Hepatocyte (in vitro differentiated cells): ENCODE results near the gene RPP25L. TPM values are rescaled to one million over a fixed set of nuclear protein-coding genes. Genes with fewer than 3 reads are reported as not detected.

Experiments used
- DNase-seq: peaks from one replicate; pipeline ENCODE4 v3.0.0-alpha.2; 2016; ENCODE audit warnings: low spot score
- H2AFZ ChIP-seq: fragments of 200-600 bp; sonication (generic); 2 replicates; pipeline ENCODE4 v1.6.0; 2016; ENCODE audit warnings: antibody characterized with exemption, mild to moderate bottlenecking
- H3K27ac ChIP-seq: fragments of 200-600 bp; sonication (generic); 2 replicates; pipeline ENCODE4 v1.5.1; 2016; ENCODE audit warnings: mild to moderate bottlenecking
- H3K27me3 ChIP-seq: fragments of 200-600 bp; sonication (generic); 2 replicates; pipeline ENCODE4 v1.6.1; 2016
- H3K36me3 ChIP-seq: fragments of 200-600 bp; sonication (generic); replicated peaks from 2 replicates; pipeline ENCODE4 v1.5.1; 2016; ENCODE audit warnings: low read depth; ENCODE audit not compliant: insufficient read depth
- H3K4me1 ChIP-seq: fragments of 200-600 bp; sonication (generic); 2 replicates; pipeline ENCODE4 v1.5.1; 2016; ENCODE audit warnings: mild to moderate bottlenecking, moderate library complexity; ENCODE audit not compliant: insufficient read depth
- H3K4me2 ChIP-seq: fragments of 200-600 bp; sonication (generic); 2 replicates; pipeline ENCODE4 v1.6.0; 2016
- H3K4me3 ChIP-seq: fragments of 200-600 bp; sonication (generic); 2 replicates; pipeline ENCODE4 v1.5.1; 2016; ENCODE audit warnings: mild to moderate bottlenecking
- H3K79me2 ChIP-seq: fragments of 200-600 bp; sonication (generic); 2 replicates; pipeline ENCODE4 v1.6.0; 2017; ENCODE audit warnings: mild to moderate bottlenecking
- H3K9me2 ChIP-seq: fragments of 200-600 bp; sonication (generic); replicated peaks from 2 replicates; pipeline ENCODE4 v1.6.0; 2017; ENCODE audit warnings: mild to moderate bottlenecking; ENCODE audit not compliant: insufficient read depth
- H3K9me3 ChIP-seq: fragments of 200-600 bp; sonication (generic); 2 replicates; pipeline ENCODE4 v1.5.1; 2016; ENCODE audit warnings: low read depth, mild to moderate bottlenecking
- H4K20me1 ChIP-seq: fragments of 200-600 bp; sonication (generic); 2 replicates; pipeline ENCODE4 v1.6.0; 2016; ENCODE audit warnings: mild to moderate bottlenecking; ENCODE audit not compliant: insufficient read depth, poor library complexity, severe bottlenecking
- CTCF ChIP-seq: fragments of 200-600 bp; sonication (generic); IDR thresholded peaks from 2 replicates; pipeline ENCODE4 v1.5.1; 2016; ENCODE audit warnings: antibody characterized with exemption, mild to moderate bottlenecking; ENCODE audit not compliant: poor library complexity
- EZH2 ChIP-seq: fragments of 200-600 bp; sonication (generic); IDR thresholded peaks from 2 replicates; pipeline ENCODE4 v1.6.1; 2016; ENCODE audit warnings: antibody characterized with exemption, mild to moderate bottlenecking, borderline replicate concordance
- EZH2phosphoT487 ChIP-seq: fragments of 200-600 bp; sonication (generic); IDR thresholded peaks from one replicate; pipeline ENCODE4 v1.6.1; 2018; ENCODE audit warnings: antibody characterized with exemption, mild to moderate bottlenecking, low read depth, moderate library complexity; ENCODE audit not compliant: unreplicated experiment, severe bottlenecking
- WGBS: methylation state at CpG from one replicate; pipeline ENCODE4 v1.1.6; 2016; ENCODE audit warnings: low lambda C conversion rate; ENCODE audit errors: missing lambda C conversion rate; 5-methylcytosine and 5-hydroxymethylcytosine counted together
- polyA plus RNA-seq: library from polyadenylated mRNA; unstranded; fragments of >200 nt; fragmentation: Nextera tagmentation; extraction: Ambion mirVana; gene quantifications from 2 replicates; pipeline ENCODE4 v1.2.1, GENCODE V29; 2016
- total RNA-seq: library from RNA; depleted of rRNA; stranded (reverse); fragments of >200 nt; gene quantifications from 2 replicates; pipeline ENCODE4 v1.2.3, GENCODE V29; 2014

Gene RPP25L
- total and polyA plus RNA-seq, 2 experiments from 2014 or later = 30.0 to 35.7 TPM

- no peak overlapping the region for H3K27ac ChIP-seq
- H3K4me1 ChIP-seq = peaks cover 16% of the 10 kb centered on the region
- peaks cover 26% of the 10 kb centered on the region for H3K27me3 ChIP-seq
- no peaks in the 10 kb centered on the region for H3K9me2 ChIP-seq
- no peak overlapping the region for H3K4me2 ChIP-seq
- H3K79me2 ChIP-seq = peaks cover 12% of the 10 kb centered on the region
- 64% methylated on average over 5 of the region's 5 CpGs for WGBS
- no peaks in the 10 kb centered on the region for H3K36me3 ChIP-seq
- no peak for TF ChIP-seq EZH2phosphoT487
- no peak for TF ChIP-seq EZH2
- no peak for TF ChIP-seq CTCF
- H3K9me3 ChIP-seq = no peaks in the 10 kb centered on the region
- no peaks in the 10 kb centered on the region for H4K20me1 ChIP-seq
- no peak overlapping the region for H3K4me3 ChIP-seq
- DNase-seq = no peak
- no peak overlapping the region for H2AFZ ChIP-seq
Measured at GRCh38 chr9:34633166-34633565, 21.3 kb upstream of the RPP25L start.

DNA sequence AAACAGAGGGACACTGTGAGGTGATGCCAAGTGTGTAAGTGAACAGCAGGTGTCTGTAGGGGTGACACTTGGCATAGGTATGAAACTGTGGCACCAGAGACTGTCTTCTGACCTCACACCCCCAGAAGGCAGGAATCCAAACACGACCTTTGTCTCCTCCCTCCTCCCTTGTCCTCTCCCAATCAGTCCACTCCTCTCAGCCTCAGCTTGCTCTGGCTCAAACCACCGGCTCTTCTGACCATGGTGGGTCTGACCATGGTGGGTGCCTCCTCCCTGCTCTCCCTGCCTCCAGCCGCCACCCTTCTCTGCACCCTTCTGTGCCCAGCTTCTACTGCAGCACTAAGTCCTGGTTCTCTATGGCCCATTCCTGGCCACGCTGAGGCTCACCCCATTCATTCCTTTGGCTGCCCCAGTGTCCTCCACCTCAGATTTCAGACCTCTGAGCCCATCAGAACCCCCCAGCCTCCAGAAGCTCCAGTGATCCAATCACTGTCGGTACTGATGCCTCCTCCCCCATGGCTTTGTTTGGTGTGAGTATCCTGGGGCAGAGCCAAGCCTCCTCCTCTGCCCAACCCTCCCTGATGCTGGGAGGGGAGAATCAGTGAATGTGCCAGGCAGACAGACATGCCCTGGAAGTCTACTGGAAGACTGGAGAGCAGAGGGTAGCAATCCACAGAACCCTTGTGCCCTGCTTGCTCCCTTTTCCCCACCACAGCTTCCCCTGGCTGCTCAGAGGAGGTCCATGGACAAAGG lies 18.7 kb upstream of the RPP25L start:
- Histone ChIP-seq H2AFZ (no peak overlapping the region), H3K27ac (no peak overlapping the region), H3K9me2 (no peaks in the 10 kb centered on the region), H3K79me2 (no peaks in the 10 kb centered on the region), H4K20me1 (no peaks in the 10 kb centered on the region), H3K27me3 (peaks cover 52% of the 10 kb centered on the region), H3K4me2 (no peak overlapping the region), H3K4me3 (no peak overlapping the region), H3K9me3 (no peaks in the 10 kb centered on the region), H3K4me1 (peaks cover 4% of the 10 kb centered on the region), H3K36me3 (no peaks in the 10 kb centered on the region)
- no peak for TF ChIP-seq EZH2phosphoT487
- no peak for TF ChIP-seq CTCF
- no peak for TF ChIP-seq EZH2
- no peak for DNase-seq
- 45% methylated on average over 5 of the region's 5 CpGs for WGBS

DNA sequence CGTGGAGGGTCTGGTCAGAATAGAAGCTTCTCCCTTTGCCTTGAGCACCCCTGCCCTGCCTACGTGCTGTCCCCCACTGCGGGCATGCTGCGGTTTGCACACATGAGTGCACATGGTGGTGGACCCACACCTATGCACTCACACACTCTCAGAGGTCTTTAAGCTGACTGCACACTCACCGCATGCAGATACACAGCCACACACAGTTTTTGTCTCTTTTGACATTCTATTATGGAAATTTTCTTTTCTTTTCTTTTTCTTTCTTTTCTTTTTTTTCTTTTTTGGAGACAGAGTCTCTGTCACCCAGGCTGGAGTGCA lies 17.6 kb upstream of the RPP25L start:
- Histone ChIP-seq H3K4me3 (no peak overlapping the region), H3K27me3 (peaks cover 64% of the 10 kb centered on the region), H3K4me2 (peak overlapping the region; percentile 97), H4K20me1 (no peaks in the 10 kb centered on the region), H3K36me3 (no peaks in the 10 kb centered on the region), H2AFZ (no peak overlapping the region), H3K9me2 (no peaks in the 10 kb centered on the region), H3K79me2 (no peaks in the 10 kb centered on the region), H3K4me1 (peaks cover 4% of the 10 kb centered on the region), H3K27ac (no peak overlapping the region), H3K9me3 (no peaks in the 10 kb centered on the region)
- no peak for TF ChIP-seq CTCF
- TF ChIP-seq EZH2phosphoT487 = no peak
- WGBS = 48% methylated on average over 5 of the region's 5 CpGs
- no peak for DNase-seq
